ENCODE measurements around the gene ETV7.

The ETV7 gene

DNA sequence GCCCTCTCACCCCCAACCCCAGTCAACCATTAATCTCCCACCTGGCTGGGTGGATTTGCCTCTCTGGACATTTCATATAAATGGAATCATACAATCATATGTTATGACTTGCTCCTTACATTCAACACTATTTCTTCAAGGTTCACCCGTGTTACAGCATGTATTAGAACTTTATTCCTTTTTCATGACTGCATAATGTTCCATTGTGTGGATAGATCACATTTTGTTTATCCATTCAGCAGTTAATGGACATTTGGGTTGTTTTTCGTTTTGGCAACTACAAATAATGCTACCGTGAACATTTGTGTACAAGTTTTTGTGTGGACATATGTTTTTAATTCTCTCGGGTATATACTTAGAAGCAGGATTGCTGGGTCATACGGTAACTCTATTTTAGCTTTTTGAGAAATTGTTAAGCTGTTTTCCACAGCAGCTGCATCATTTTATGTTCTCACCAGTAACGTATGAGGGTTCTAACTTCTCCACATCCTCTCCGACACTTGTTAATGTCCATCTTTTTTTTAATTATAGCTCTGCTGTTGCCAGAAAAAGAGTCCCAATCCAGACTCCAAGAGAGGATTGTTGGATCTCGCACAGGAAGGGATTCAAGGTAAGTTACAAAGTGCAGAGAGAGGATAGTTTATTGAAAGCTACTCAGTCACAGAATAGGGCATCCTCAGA lies 34.9 kb downstream of the ETV7 start:
- TF ChIP-seq, protein P1, sequence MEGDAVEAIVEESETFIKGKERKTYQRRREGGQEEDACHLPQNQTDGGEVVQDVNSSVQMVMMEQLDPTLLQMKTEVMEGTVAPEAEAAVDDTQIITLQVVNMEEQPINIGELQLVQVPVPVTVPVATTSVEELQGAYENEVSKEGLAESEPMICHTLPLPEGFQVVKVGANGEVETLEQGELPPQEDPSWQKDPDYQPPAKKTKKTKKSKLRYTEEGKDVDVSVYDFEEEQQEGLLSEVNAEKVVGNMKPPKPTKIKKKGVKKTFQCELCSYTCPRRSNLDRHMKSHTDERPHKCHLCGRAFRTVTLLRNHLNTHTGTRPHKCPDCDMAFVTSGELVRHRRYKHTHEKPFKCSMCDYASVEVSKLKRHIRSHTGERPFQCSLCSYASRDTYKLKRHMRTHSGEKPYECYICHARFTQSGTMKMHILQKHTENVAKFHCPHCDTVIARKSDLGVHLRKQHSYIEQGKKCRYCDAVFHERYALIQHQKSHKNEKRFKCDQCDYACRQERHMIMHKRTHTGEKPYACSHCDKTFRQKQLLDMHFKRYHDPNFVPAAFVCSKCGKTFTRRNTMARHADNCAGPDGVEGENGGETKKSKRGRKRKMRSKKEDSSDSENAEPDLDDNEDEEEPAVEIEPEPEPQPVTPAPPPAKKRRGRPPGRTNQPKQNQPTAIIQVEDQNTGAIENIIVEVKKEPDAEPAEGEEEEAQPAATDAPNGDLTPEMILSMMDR (IDR thresholded peaks at IDR 0.05; ENCODE audit: borderline replicate concordance, control extremely low read depth, extremely low read depth, insufficient read depth, missing control alignments) = no peak
- in situ Hi-C loops (cut with MboI; ENCODE audit: low sequenced_read_pairs, unreplicated experiment) = no loop called here
- DNase-seq (ENCODE audit: low spot score) = no peak

DNA sequence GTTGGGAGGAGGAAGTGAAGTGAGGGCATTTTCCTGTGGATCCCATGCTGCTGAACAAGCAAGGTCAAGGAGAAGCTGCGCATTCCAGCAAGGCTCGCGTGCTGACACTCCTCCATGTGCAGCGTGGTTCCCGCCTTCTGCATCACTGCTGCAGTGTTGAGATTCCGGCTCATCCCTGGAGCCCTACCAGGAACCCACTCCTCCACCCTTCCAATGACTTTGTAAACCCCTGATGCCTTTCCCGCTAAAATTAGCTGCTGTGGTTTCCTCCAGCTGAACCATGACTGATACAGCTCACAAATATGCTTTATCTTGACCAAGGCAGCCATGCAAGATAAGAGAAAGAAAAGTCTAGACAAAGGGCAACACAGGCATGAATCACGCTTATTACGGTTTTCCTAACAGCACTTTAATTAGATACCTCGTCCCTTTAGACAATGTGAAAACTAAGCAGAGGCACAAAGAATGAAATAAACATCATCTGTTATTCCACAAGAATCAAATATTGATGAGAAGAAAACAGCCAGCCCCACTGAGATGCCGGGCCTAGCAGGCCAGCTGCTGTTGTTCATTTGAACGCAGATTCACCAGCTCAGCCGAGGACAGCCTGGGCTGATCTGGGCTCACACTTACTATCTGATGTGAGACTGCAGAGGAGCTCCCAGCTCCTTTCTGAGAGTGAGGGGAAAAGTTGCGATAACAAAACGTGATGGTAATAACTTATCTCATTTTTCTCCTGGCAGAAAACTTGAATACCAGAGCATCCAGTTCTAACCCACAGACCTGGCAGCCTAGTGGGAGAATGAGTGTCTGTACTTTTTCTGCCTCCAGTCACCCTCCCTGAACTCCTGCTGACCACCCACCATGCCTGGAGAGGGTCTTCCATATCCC lies 36.5 kb downstream of the ETV7 start:
- in situ Hi-C loops (cut with MboI; ENCODE audit: low sequenced_read_pairs, unreplicated experiment) = no loop called here
- TF ChIP-seq, protein P1 (IDR thresholded peaks at IDR 0.05; ENCODE audit: borderline replicate concordance, control extremely low read depth, extremely low read depth, insufficient read depth, missing control alignments) = no peak
- DNase-seq (ENCODE audit: low spot score) = no peak

DNA sequence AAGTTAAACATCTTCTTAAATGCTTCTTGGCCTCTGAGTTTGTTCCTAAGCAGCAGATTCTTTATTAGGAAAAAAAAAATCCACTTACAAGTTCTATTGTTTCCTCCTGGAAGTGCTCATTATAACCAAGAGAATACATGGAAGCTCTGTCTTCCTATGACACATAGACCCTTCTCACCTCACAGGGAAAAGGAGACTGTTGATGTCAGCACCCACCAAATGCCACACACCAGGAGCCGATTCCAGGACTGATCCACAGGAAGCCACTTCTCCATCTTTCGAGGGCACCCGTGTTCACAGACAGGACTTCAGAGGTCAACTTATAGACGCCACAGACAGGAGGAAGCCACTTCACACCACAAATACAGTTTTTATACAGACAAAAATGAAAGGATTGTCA lies 37.4 kb downstream of the ETV7 start:
- DNase-seq (ENCODE audit: low spot score) = no peak
- in situ Hi-C loops (cut with MboI; ENCODE audit: low sequenced_read_pairs, unreplicated experiment) = no loop called here
- TF ChIP-seq, protein P1 (IDR thresholded peaks at IDR 0.05; ENCODE audit: borderline replicate concordance, control extremely low read depth, extremely low read depth, insufficient read depth, missing control alignments) = no peak

DNA sequence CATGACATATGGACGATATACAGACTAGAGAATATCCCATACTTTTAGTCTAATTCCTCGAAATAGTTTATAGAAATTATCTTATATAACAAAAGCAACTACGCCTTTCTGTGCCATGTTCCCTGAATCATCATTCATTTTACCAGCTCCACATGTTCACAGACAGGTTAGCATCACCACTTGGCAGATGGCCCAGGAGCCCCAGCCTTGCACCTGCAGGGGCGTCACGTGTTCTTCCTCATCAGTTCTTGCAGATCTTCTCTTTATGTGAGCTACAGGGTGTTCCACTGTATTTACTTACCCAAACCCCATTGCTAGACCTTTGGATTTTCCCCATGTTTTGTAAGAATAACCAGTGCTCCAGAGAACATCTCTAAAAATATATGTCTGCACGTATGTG lies 38.2 kb downstream of the ETV7 start:
- in situ Hi-C loops (cut with MboI; ENCODE audit: low sequenced_read_pairs, unreplicated experiment) = no loop called here
- TF ChIP-seq, protein P1 (IDR thresholded peaks at IDR 0.05; ENCODE audit: borderline replicate concordance, control extremely low read depth, extremely low read depth, insufficient read depth, missing control alignments) = no peak
- DNase-seq (ENCODE audit: low spot score) = no peak

DNA sequence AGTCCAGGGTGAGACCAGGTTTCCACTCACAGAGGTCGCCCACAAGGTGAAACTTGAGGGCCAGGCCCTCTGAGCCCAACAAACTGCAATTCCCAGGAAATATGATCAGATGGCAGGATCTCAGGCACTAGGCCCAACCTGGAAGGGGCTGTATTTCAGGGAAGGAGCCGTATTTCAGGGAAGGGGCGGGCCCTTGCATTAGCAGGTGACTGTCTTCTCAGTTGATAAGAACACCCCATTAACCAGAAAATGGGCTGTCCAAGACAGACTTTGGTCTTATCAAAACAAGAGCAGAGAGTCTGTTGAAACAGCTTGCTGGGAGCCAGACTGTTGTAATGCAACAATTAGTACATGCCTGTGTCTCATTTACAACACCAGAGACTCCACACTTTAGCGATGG lies 39.8 kb downstream of the ETV7 start:
- no peak for DNase-seq (ENCODE audit: low spot score)
- in situ Hi-C loops (cut with MboI; ENCODE audit: low sequenced_read_pairs, unreplicated experiment) = no loop called here
- TF ChIP-seq, protein P1 (IDR thresholded peaks at IDR 0.05; ENCODE audit: borderline replicate concordance, control extremely low read depth, extremely low read depth, insufficient read depth, missing control alignments) = no peak

DNA sequence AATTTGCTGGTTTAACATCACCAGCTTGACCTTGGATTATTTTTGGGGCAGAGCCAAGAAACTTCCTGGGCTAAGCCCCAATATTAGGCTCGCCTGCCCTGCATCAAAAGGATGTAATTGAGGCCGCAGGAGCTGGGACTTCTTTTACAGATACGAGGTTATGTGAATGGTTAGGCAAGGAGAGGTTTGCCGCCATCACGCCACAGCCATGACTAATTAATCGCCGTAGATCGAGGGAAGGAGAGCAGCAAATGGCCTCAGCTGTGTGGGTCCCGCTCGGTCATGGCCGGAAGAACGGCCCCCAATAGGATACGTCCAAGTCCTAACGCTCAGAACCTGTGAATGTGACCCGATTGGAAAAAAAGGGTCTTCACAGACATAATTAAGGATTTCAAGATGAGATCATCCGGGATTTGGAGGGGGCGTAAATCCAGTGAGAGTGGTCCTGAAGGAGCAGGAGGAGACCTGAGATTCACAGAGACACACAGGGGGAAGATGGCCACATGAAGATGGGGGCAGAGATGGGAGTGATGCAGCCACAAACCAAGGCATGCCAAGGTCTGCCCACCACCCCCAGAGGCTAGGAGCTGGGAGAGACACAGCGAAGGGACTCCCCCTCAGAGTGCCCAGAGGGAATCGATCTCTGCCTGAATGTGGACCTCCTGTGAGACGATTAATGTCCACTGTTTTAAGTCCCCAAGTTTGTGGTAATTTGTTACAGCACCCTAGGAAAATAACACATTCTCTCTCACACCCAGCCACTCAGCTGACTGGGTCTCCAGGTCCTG lies 40.8 kb downstream of the ETV7 start:
- TF ChIP-seq, protein P1 (IDR thresholded peaks at IDR 0.05; ENCODE audit: borderline replicate concordance, control extremely low read depth, extremely low read depth, insufficient read depth, missing control alignments) = no peak
- no peak for DNase-seq (ENCODE audit: low spot score)
- in situ Hi-C loops (cut with MboI; ENCODE audit: low sequenced_read_pairs, unreplicated experiment) = no loop called here
